Adrenal gland (tissue), 12 donors: Measurements from ENCODE around the gene HSP90AB1. TPM values are rescaled to one million over a fixed set of nuclear protein-coding genes. Genes with fewer than 3 reads are reported as not detected.

ENCODE experiments used
- DNase-seq, 7 donors: peaks; one replicate each; pipeline ENCODE4 v3.0.0-alpha.2; 2019 to 2020
- H3K27ac ChIP-seq, 5 donors: fragments of 200-600 bp; sonication (generic) in 4 of 5; 1 replicate in 3 of 5; 2 replicates in 2 of 5; pipeline versions ENCODE4 v1.5.1 to v1.8.0; 2016 to 2020; ENCODE audit warnings: mild to moderate bottlenecking in 1 of 5
- H3K27me3 ChIP-seq: fragments of 200-600 bp; 2 replicates; pipeline ENCODE4 v1.8.0; 2021
- H3K36me3 ChIP-seq, 2 donors: fragments of 200-600 bp; replicated peaks in 1 of 2; 1 replicate in 1 of 2; 2 replicates in 1 of 2; pipeline versions ENCODE4 v1.5.1 to v1.8.0; 2018 to 2022
- H3K4me1 ChIP-seq, 2 donors: fragments of 200-600 bp; replicated peaks in 1 of 2; 1 replicate in 1 of 2; 2 replicates in 1 of 2; pipeline versions ENCODE4 v1.5.1 to v1.8.0; 2018 to 2021
- H3K4me3 ChIP-seq, 4 donors: fragments of 200-600 bp; sonication (generic) in 3 of 4; one replicate each; pipeline ENCODE4 v1.5.1; 2016 to 2018
- H3K9me3 ChIP-seq, 3 donors: fragments of 200-600 bp; sonication (generic) in 1 of 3; replicated peaks in 1 of 3; 1 replicate in 2 of 3; 2 replicates in 1 of 3; pipeline versions ENCODE4 v1.5.1 to v1.8.0; 2016 to 2021
- CTCF ChIP-seq, 6 experiments: fragments of 450-650 bp in 4 of 6; fragments of 200-600 bp in 2 of 6; sonication (generic) in 1 of 6; IDR thresholded peaks; 1 replicate in 5 of 6; 2 replicates in 1 of 6; pipeline versions ENCODE4 v1.5.1 to v1.8.0; 2016 to 2021; ENCODE audit warnings: antibody characterized with exemption in 6 of 6, mild to moderate bottlenecking in 2 of 6, moderate library complexity in 1 of 6
- POLR2A ChIP-seq, 2 donors: fragments of 450-650 bp; IDR thresholded peaks; one replicate each; pipeline ENCODE4 v1.6.1; 2017; ENCODE audit warnings: antibody characterized with exemption in 2 of 2, mild to moderate bottlenecking in 2 of 2, moderate library complexity in 1 of 2
- WGBS, 4 donors: extraction: QIAGEN DNeasy Blood & Tissue Kit in 2 of 4; methylation state at CpG; one replicate each; pipeline versions ENCODE4 v1.1.5 to v1.1.7; 2013 to 2017; 5-methylcytosine and 5-hydroxymethylcytosine counted together
- intact Hi-C, 2 donors: fragments of 100-400 bp; cut with DNase I; formaldehyde crosslinking; loops; one replicate each; pipeline versions ENCODE4 v1.14.1 to v1.15.0; 2022 to 2023
- polyA plus RNA-seq, 3 donors: library from polyadenylated mRNA; stranded (reverse); fragments of 200-250 nt in 2 of 3; fragments of 350-450 nt in 1 of 3; fragmentation: Illumina TruSeq in 1 of 3; extraction: RNeasy Lipid Tissue Mini Kit (QIAGEN cat#74804) in 1 of 3; gene quantifications; one replicate each; pipeline ENCODE4 v1.2.3, GENCODE V29; 2013 to 2014
- total RNA-seq, 9 donors: library from RNA; depleted of rRNA in 4 of 9; stranded (reverse); fragments of >200 nt in 4 of 9; fragments of 120-200 nt in 1 of 9; fragmentation: NEBNext Ultra II Directional in 1 of 9; extraction: Animal tissue kit (Norgen Biotek cat#: 25700) in 1 of 9; gene quantifications; one replicate each; pipeline versions ENCODE4 v1.1.0 to v1.2.4, GENCODE V29; 2013 to 2023
- donor health status: healthy with polysubstance abuse.
- donor health status: Bipolar disorder and iron deficiency.
- donor health status: DM: yes; HTN: yes; CAD: no.
- donor health status: DM: no; HTN: no; CAD: no.
- donor health status: DM: no; HTN: no; CAD: no.
- donor health status: DM: yes; HTN: yes; CAD: no.

Gene HSP90AB1
- total and polyA plus RNA-seq, 12 donors: 275 to 2,249 (median 857) TPM

GRCh38 chr6:44201200-44201599, 45.7 kb upstream of the HSP90AB1 start:
- Histone ChIP-seq H3K27me3 (no peaks in the 10 kb centered on the region), H3K27ac (peak overlapping the region in 1 of 5 donors; percentile 44), H3K4me3 (no peak overlapping the region), H3K4me1 (peaks cover 3 to 4% of the 10 kb centered on the region in 2 donors), H3K9me3 (no peaks in the 10 kb centered on the region), H3K36me3 (no peaks in the 10 kb centered on the region)
- WGBS, 4 donors: 90 to 100% (median 94%) methylated on average over 2 to 3 of the region's 3 CpGs
- no peak for DNase-seq
- intact Hi-C loops: no loop called here
- no peak for TF ChIP-seq POLR2A (IDR thresholded peaks at IDR 0.05)
- TF ChIP-seq CTCF (IDR thresholded peaks at IDR 0.05): no peak

GRCh38 chr6:44201638-44202303, 45.1 kb upstream of the HSP90AB1 start:
- 80 to 92% (median 86%) methylated on average over 5 to 11 of the region's 11 CpGs for WGBS, 4 donors
- intact Hi-C loops: no loop called here
- Histone ChIP-seq H3K9me3 (no peaks in the 10 kb centered on the region), H3K4me3 (no peak overlapping the region), H3K36me3 (no peaks in the 10 kb centered on the region), H3K27me3 (no peaks in the 10 kb centered on the region), H3K27ac (peak overlapping the region in 1 of 5 donors; percentile 44), H3K4me1 (peaks cover 3 to 4% of the 10 kb centered on the region in 2 donors)
- no peak for DNase-seq
- TF ChIP-seq POLR2A (IDR thresholded peaks at IDR 0.05) (no peak), CTCF (IDR thresholded peaks at IDR 0.05) (no peak)

GRCh38 chr6:44202332-44202971, 44.4 kb upstream of the HSP90AB1 start:
- Histone ChIP-seq H3K4me3 (no peak overlapping the region), H3K9me3 (no peaks in the 10 kb centered on the region), H3K4me1 (peaks cover 3 to 4% of the 10 kb centered on the region in 2 donors), H3K27me3 (no peaks in the 10 kb centered on the region), H3K27ac (peak overlapping the region in 2 of 5 donors; percentile 6 to 67), H3K36me3 (no peaks in the 10 kb centered on the region)
- WGBS, 4 donors: 76 to 92% (median 78%) methylated on average over 4 of the region's 4 CpGs
- intact Hi-C loops: no loop called here
- TF ChIP-seq CTCF (IDR thresholded peaks at IDR 0.05) (no peak), POLR2A (IDR thresholded peaks at IDR 0.05) (no peak)
- peak in 1 of 7 donors; percentile 8 for DNase-seq

- Histone ChIP-seq H3K9me3 (no peaks in the 10 kb centered on the region), H3K4me3 (no peak overlapping the region), H3K27me3 (no peaks in the 10 kb centered on the region), H3K27ac (peak overlapping the region in 2 of 5 donors; percentile 6 to 67), H3K36me3 (no peaks in the 10 kb centered on the region), H3K4me1 (peaks cover 3 to 4% of the 10 kb centered on the region in 2 donors)
- no peak for TF ChIP-seq POLR2A (IDR thresholded peaks at IDR 0.05)
- no peak for TF ChIP-seq CTCF (IDR thresholded peaks at IDR 0.05)
- no peak for DNase-seq
- intact Hi-C loops: no loop called here
- WGBS, 4 donors: 54 to 91% (median 86%) methylated on average over 5 to 11 of the region's 11 CpGs
Measured at GRCh38 chr6:44202972-44203750, 43.7 kb upstream of the HSP90AB1 start.
